HG02763 (cell line): Measurements from ENCODE around the gene PPP2CA.
A peak's percentile ranks its signal among the peaks of the same experiment; 100 is the strongest.
"Not testable (repeated sequence)": the region's sequence is repeated elsewhere in the genome, so short reads cannot be mapped to it uniquely, and the experiment has no call there.

Experiments
- ATAC-seq: cut with Tn5 transposase; IDR thresholded peaks from one replicate; pipeline ENCODE4 v1.9.1; 2021; ENCODE audit warnings: mild to moderate bottlenecking, moderate library complexity; ENCODE audit not compliant: unreplicated experiment

Gene PPP2CA

GRCh38 chr5:134245692-134246091 is 19.8 kb upstream of the PPP2CA start:
- no peak for ATAC-seq

GRCh38 chr5:134245101-134245604 is 19.3 kb upstream of the PPP2CA start:
- ATAC-seq: no peak

GRCh38 chr5:134242146-134242545 is 16.3 kb upstream of the PPP2CA start:
- ATAC-seq: no peak

- no peak for ATAC-seq
Observed at GRCh38 chr5:134240421-134240962, 14.6 kb upstream of the PPP2CA start.

DNA sequence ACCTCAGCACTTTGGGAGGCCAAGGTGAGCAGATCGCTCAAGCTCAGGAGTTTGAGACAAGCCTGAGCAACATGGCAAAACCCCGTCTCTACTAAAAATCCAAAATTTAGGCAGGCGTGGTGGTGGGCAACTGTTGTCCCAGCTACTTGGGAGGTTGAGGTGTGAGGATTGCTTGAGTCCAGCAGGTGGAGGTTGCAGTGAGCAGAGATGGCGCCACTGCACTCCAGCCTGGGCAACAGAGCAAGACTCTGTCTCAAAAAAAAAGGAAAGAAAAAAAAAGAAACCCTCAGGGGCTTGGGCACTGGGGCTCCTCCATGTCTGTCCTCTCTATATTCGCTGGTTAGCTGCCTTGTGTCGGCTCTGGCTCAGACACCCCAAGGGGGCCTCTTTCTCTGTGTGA is 10.9 kb upstream of the PPP2CA start:
- ATAC-seq: no peak

GRCh38 chr5:134236318-134236717 is 10.4 kb upstream of the PPP2CA start:
- no peak for ATAC-seq

DNA sequence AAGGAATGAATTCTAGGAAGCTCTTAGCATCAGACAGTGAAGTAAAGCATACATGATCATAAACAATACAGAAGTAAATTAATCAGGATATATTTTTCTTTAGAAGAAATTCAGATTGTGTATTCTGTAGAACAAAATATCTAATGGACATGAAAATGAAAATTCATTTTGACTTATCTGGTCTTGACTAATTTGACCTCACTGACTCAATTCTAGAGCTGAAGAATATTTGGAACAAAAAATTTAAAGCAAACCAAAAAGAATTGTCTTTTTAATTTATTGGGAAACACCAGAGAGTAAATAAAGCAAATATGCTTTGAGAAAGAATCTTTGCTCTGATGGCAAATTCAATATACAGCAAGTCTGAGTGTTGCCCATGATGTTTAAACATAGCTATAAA is 2.8 kb upstream of the PPP2CA start:
- no peak for ATAC-seq

DNA sequence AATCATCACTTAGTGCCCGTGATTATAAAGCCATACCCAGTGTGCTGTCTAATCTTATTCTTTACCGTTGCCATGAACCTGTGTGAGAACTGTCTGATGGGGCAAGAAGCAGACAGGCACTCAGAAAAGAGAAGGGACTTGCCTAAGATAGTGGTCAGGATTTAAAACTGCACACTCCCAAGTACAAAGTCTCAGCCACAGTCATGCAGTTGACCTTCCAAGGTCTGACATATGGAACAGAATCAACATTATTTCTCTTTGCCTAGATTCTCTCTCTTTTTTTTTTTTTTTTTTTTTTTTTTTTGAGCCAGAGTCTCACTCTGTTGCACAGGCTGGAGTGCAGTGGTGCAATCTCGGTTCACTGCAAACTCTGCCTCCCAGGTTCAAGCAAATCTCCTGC is 1.9 kb upstream of the PPP2CA start:
- ATAC-seq: no peak

DNA sequence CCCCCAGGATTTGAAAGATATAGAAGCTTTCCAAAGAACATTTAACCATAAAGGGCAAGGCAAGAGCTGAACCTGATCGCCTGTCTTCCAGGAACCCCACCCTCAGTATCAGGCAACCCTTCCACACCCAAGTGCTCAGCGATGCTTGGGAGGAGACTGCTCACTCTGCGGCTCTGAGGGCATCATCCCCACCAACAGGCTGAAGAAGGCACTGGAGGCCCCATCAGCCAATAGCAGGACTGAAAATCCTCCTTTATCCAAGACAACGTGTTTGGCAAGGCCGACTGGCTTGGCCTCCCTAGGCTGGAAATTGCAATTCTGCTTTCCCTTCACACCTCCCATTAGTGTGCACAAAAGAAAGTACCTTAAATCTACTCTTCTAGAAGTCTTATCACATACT is 1.4 kb upstream of the PPP2CA start:
- no peak for ATAC-seq

DNA sequence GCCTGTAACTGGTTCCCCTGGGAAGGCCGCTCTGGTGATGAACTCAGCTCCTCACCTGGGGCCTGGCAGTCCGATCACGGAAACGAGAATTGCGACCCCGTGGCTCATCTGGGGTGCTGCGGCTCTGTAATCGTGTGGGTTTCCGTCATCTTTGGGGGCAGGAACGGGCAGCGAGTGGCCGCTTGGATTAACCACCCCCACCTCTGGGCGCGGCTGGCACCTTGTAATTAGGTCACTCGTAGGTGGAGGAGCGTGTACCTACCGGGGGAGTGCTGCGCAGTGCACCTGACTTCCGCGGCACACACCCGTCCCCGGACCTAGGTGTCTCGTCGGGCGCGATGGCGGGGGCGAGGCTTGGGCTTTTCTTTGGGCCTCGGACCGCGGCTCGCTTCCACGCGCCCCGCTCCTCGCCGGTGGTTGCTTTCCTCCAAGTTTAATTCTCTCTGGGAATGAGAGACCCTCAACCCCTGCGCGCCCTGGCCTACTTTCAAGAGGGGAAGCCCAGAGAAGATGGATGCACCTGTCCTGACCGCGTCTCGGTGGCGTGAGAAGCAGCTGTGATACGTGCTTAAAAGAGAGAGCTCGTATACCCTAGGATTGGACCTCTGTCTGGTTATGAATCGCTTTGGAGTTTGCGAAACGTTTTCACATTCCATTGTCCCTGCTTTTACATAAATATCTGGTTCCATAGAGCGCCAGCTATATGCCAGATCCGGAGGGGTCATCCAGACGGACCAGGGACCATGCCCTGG is 744 bp upstream of the PPP2CA start:
- peak; percentile 16 for ATAC-seq

DNA sequence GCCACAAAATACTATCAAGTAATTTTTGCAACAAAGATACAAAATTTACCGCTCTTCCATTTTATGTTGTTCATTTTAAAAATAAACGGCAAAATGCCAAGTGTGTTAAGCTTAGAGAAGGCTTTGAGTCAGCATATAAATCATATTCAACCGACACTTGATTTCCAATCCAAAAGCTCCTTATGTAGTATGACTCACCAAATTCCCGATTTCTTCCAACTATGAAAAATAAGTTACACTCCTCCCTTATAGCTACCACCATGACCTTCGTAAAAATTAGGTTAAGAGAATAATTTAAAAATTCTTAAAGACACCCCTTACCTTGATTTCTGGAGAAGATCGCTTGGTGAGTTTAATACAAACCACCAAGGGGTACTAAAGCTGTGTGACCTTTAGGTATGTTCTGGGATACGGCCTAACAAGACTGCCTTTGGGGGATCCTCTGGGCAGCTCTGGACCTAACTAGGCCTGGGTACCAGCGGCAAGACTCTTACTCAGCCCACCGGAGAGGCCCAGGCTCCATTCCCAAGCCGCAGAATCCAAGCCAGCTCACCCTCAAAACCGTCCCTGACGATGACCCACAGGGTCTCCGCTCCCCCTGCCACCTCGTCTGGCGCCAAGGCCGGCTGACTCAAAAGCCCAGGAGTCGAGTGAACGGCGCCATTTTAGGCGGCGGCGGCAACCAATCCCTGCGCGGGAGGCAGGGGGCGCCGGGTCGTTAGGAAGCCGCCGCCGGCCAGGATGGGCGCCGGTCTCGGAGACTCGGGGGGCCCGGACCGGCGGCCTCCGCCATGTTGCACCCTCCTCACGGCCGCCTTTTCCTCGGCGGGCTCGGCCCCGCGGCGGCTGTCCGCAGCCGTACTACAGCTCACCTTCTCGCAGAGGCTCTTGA is 739 bp downstream of the PPP2CA start:
- peak; percentile 31 for ATAC-seq

GRCh38 chr5:134223406-134224248 is 2.2 kb downstream of the PPP2CA start:
- ATAC-seq: no peak

GRCh38 chr5:134221690-134222089 is 4.2 kb downstream of the PPP2CA start:
- not testable (repeated sequence) for ATAC-seq

DNA sequence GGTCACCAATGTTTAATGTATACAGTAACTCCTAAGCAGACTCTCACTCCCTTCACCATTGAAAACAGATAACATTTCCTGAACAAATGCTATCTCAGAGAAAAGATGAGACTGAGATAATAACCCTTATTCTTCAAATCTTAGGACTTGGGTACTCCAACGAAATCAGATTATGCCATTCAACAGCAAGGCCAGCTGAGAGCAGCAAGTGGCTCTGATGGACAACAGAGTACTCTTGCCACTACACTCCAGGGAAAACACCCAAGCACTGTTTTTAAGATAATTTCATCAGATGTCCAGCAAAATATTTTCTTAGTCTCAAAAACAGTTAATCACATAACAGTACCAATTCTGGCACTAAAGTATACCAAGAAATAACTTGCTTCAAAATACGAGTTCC is 10.1 kb downstream of the PPP2CA start:
- no peak for ATAC-seq

GRCh38 chr5:134211263-134212031 is 14.4 kb downstream of the PPP2CA start:
- ATAC-seq: not testable (repeated sequence)

DNA sequence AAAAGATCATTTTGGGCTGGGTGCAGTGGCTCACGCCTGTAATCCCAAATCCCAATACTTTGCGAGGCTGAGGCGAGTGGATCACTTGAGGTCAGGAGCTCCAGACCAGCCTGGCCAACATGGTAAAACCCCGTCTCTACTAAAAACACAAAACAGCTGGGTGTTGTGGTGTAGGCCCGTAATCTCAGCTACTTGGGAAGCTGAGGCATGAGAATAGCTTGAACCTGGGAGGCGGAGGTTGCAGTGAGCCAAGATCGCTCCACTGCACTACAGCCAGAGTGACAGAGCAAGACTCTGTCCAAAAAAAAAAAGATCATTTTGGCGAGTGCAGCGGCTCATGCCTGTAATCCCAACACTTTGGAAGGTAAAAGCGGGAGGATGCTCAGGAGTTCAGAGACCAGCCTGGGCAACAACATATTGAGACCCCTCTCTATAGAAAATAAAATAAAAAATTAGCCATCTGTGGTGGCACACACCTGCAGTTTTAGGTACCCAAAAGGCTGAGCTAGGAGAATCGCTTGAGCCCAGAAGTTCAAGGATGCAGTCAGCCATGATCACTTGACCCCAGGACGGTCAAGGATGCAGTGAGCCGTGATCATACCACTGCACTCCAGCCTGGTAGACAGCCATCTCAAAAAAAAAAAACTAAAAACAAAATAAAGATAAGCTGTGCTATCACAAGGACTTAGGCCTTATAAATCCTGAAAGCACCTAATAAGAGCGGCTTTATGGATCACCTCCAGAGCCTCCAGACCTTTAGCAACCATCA is 16.2 kb downstream of the PPP2CA start:
- ATAC-seq: no peak

DNA sequence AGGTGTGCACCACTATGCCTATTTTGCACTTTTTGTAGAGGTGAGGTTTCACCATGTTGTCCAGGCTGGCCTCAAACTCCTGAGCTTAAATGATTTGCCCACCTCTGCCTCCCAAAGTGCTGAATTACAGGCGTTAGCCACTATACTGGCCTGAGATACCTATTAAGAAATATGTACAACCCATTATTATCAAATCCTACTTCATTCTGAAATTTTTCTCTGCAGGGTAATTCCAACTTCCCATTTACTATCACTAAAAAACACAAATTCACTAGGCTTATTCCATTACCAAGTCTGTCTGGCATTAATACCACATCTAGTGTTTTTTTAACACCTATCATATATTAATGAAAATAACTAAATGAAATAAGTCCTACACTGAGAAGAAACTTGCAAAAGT is 18.2 kb downstream of the PPP2CA start:
- ATAC-seq: no peak

- ATAC-seq: no peak
Observed at GRCh38 chr5:134206627-134207160, 19.2 kb downstream of the PPP2CA start.

DNA sequence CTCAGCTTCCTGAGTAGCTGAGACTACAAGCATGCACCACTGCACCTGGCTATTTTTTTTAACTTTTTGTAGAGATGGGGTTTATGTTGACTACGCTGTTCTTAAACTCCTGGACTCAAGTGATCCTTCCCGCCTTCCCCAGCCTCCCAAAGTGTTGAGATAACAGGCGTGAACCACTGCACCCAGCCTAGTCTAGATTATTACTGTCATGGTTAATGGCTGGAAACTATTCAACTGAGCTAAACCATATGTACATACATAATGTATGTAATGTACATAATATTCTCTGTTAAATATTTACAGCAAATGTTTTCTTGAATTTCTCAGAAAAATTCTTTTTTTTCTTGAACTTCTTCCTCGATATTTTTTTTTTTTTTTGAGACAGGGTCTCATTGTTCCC is 21.3 kb downstream of the PPP2CA start:
- no peak for ATAC-seq
